HPDE6-E6E7 (cell line): Measurements from ENCODE around the gene GPT2.
"Not testable (repeated sequence)": the region's sequence is repeated elsewhere in the genome, so short reads cannot be mapped to it uniquely, and the experiment has no call there.

Source experiments
- DNase-seq: peaks from one replicate; pipeline ENCODE4 v3.0.0; 2011; ENCODE audit warnings: missing footprints; ENCODE audit errors: extremely low spot score

Gene GPT2

GRCh38 chr16:46862555-46863447, 21.4 kb upstream of the GPT2 start:
- no peak for DNase-seq

DNA sequence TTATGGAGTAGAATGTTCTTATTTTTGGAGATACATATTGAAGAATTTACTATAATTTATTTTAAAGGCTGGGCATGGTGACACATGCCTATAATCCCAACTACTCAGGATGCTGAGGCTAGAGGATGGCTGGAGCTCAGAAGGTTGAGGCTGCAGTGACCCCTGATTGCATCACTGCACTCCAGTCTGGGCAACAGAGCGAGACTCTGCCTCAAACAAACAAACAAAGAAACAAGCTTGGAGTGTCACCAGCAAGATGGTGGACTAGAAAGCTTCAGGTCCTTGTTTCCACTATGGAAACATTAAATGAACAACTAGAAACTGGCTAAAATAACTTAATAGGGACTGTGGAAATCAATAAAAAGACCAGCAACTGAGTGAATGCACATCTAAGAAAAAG, 17.9 kb upstream of the GPT2 start:
- no peak for DNase-seq

- not testable (repeated sequence) for DNase-seq
Measured at GRCh38 chr16:46867486-46867885, 16.7 kb upstream of the GPT2 start.

GRCh38 chr16:46868891-46869290, 15.3 kb upstream of the GPT2 start:
- DNase-seq: not testable (repeated sequence)

DNA sequence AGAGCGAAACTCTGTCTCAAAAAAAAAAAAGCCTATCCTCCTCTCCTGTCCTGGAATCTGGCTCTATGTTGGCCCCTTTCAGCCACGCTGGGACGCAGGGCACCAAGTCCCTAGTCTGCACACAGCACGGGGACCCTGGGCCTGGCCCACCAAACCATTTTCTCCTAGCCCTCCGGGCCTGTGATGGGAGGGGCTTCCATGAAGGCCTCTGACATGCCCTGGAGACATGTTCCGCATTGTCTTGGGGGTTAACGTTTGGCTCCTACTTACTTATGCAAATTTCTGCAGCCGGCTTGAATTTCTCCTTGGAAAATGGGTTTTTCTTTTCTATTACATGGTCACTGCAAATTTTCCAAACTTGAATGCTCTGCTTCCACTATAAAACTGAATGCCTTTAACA, 12.6 kb upstream of the GPT2 start:
- DNase-seq: no peak

GRCh38 chr16:46873201-46873600, 11.0 kb upstream of the GPT2 start:
- no peak for DNase-seq

DNA sequence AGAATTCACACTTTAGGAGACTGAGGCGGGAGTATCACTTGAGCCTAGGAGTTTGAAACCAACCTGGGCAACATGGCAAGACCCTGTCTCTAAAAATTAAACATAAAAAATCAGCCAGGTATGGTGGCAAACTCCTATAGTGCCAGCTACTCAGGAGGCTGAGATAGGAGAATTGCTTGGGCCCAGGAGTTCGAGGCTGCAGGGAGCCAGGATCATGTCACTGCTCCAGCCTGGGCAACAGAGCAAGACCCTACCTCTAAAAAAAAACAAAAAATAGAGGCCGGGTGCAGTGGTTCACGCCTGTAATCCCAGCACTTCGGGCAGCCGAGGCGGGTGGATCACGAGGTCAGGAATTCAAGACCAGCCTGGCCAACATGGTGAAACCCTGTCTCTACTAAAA, 8.9 kb upstream of the GPT2 start:
- DNase-seq: no peak

DNA sequence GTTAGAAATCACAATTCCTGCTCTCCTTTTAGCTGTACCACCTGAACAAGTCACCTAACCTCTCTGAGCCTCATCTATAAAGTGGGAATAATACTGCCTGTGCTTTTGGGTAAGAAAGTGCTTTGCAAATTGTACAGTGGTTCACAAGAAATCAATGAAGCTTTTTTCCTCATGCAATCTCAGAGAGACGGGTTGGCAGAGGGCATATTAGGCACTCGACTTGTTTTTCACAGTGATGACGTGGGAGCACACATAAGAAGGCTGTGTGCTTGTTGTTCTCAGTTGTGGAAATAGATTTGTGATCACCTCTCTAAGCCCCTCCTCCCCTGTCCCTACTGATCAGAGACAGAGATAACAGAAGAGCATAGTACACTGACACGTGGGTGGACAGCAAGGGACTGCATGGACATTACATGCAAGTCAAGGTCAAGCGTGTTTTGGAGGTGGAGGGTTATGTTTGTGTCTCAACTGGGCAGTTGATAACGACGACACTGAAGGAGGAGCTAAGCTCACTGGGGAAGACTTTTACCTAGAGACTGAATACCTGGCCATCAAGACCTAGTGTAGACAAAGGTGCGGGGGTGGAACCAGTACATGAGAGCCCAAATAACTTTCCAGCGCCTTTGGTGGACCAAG, 1.7 kb upstream of the GPT2 start:
- no peak for DNase-seq

GRCh38 chr16:46882940-46883307, 1.2 kb upstream of the GPT2 start:
- DNase-seq: no peak

- no peak for DNase-seq
Measured at GRCh38 chr16:46883353-46883689, 841 bp upstream of the GPT2 start.

GRCh38 chr16:46884513-46885293, 541 bp downstream of the GPT2 start:
- no peak for DNase-seq

- DNase-seq: no peak
Measured at GRCh38 chr16:46885960-46886763, 2.0 kb downstream of the GPT2 start.

DNA sequence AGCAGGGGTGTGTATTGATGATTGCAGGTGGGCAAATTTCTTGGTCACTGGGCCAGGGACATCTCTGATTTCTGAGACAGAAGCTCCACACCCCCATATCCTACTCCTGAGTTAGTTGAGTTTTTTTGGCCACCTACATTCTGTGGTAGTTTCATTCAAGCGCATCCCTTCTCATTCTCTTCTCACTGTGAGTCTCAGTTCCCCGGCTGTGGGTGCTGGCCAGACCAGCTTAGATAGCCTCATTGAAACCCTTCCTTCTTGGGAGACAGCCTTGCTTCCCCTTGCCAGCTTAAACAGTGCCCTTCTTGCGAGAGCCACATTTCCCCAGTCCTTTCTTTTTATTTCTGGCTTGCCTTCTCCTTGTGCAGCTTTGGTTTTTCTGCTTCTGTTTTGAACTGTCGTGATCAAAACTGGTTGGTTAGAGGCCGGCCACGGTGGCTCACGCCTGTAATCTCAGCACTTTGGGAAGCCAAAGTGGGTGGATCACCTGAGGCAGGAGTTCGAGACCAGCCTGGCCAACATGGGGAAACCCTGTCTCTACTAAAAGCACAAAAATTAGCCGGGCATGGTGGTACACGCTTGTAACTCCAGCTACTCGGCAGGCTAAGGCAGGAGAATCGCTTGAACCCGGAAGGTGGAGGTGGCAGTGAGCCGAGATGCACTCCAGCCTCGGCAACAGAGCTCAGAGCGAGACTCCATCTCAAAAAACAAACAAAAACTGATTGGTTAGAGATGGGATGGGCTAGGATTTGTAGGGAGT, 2.8 kb downstream of the GPT2 start:
- DNase-seq: no peak

- no peak for DNase-seq
Measured at GRCh38 chr16:46887524-46887854, 3.3 kb downstream of the GPT2 start.

DNA sequence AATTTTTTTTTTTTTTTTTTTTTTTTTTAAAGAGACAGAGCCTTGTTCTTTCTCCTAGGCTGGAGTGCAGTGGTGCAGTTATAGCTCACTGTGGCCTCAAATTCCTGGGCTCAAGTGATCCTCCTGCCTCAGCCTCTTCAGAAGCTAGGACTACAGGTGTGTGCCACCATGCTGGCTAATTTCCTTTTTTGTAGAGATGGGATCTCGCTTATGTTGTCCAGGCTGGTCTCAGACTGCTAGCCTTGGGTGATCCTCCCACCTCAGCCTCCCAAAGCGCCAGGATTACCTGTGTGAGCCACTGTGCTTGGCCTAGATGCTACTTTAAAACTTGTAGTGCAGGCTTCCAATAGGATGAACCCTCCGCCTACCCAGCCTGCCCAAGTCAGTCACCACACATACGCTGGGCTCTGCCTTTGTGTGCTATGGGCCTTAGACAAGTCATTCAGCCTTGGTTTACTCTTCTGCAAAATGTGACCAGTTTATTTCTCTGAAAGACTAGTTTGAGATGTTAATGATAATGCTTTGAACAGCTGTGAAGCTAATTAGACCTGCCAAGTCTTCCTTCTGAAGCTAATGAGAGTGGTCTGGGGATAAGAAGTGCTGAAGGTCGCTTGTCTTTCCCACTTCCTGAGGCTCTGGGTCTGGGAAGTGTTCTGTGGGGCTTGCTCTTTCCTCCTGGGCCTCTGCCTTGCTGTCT, 5.2 kb downstream of the GPT2 start:
- DNase-seq: no peak

DNA sequence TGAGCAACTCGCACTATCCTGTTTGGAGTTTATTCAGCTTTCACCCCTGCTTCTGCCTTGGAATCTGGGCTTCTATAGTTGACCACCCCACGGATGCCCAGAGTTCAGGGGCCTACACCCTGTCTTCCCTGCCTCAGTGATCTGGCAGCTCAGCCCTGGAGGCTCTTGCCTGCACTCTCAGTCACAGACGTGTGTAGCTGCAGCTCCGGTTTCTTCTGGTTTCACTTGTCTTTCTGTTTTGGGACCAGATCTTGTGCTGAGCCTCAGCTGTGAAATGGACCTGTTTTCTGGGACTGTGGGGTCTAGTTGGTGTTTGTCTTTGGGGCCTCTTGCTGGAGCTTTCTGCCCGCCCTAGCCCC, 5.8 kb downstream of the GPT2 start:
- DNase-seq: no peak

DNA sequence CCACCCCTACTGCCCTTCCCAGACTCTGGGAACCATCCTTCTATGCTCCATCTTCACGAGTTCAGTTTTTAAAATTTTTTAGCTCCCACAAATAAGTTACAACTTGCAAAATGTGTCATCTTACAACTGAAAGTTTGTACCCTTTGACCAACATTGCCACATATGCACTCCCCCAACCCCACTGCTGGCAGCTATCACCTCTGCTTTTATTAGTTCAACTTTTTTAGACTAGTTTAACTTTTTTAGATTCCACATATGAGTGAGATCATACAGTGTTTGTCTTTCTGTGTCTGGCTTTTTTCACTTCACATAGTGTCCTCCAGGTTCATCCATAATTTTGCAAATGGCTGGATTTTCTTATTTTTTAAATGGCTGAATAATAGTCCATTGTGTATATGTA, 7.7 kb downstream of the GPT2 start:
- no peak for DNase-seq

- no peak for DNase-seq
Measured at GRCh38 chr16:46894036-46894672, 10.0 kb downstream of the GPT2 start.

DNA sequence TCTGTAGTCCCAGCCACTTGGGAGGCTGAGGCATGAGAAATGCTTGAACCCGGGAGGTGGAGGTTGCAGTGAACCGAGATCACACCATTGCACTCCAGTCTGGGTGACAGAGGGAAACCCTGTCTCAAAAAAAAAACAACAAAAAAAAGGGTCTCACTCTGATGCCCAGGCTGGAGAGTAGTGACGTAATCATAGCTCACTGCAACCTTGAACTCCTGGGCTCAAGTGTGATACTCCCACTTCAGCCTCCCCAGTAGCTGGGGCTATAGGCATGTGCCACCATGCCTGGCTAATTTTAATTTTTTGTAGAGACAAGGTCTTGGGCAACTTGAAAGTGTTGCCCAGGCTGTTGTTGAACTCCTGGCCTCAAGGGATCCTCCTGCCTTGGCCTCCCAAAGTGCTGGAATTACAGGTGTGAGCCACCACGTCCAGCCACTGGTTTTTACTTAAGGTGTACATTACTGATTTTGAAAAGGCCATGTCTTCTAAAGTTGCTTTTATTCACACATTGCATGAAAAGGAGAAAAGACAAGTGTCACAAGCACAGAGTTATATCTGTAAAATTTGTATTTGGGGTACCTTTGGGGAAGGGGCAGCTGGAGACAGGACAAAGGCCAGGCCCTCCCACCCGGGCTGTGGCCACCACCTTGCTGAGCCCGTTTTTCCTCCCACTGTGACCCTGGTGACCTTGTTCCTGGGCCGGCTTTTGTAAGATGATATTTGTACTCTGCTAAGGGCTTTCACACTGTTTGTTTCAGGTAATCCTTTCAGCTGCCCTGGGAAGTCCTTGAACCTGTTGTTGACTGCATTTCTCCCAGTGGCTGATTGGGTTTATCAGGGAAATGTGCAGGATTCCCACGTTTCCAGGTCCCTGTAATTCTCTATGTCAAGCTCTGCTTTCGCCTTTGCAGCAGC, 11.5 kb downstream of the GPT2 start:
- no peak for DNase-seq
